Neural cell (in vitro differentiated cells): ENCODE measurements around the gene PIK3IP1. TPM values are rescaled to one million over a fixed set of nuclear protein-coding genes. Genes with fewer than 3 reads are reported as not detected.

ENCODE experiments used
- H2AFZ ChIP-seq: fragments of 200-600, 300-800 bp; sonication (generic), shearing (Covaris generic); 2 replicates; pipeline ENCODE4 v1.6.0; 2014; ENCODE audit warnings: low read depth, mild to moderate bottlenecking, antibody characterized with exemption, low read length, moderate library complexity
- H3F3A ChIP-seq: fragments of 200-600 bp; shearing (Covaris generic); 2 replicates; pipeline ENCODE4 v1.6.1; 2016; ENCODE audit warnings: mild to moderate bottlenecking, moderate library complexity, mixed read lengths, antibody characterized with exemption, low read length; ENCODE audit not compliant: insufficient read depth, poor library complexity, severe bottlenecking
- H3K27ac ChIP-seq: fragments of 200-600, 300-800 bp; sonication (generic), shearing (Covaris generic); 2 replicates; pipeline ENCODE4 v1.5.1; 2014; ENCODE audit warnings: mild to moderate bottlenecking, low read length, moderate library complexity
- H3K27me3 ChIP-seq: fragments of 300-800, 200-600 bp; sonication (generic), shearing (Covaris generic); 2 replicates; pipeline ENCODE4 v1.6.0; 2014; ENCODE audit warnings: mild to moderate bottlenecking, low read depth, low read length, moderate library complexity; ENCODE audit not compliant: insufficient read depth
- H3K36me3 ChIP-seq: fragments of 300-800, 200-600 bp; sonication (generic), shearing (Covaris generic); 2 replicates; pipeline ENCODE4 v1.5.1; 2014; ENCODE audit warnings: mild to moderate bottlenecking, antibody characterized with exemption, low read length, moderate library complexity; ENCODE audit not compliant: insufficient read depth
- H3K4me2 ChIP-seq: fragments of 300-800, 200-600 bp; sonication (generic), shearing (Covaris generic); 2 replicates; pipeline ENCODE4 v1.6.0; 2014; ENCODE audit warnings: mild to moderate bottlenecking, low read length
- H3K4me3 ChIP-seq: fragments of 300-800, 200-600 bp; sonication (generic), shearing (Covaris generic); 2 replicates; pipeline ENCODE4 v1.5.1; 2014; ENCODE audit warnings: mild to moderate bottlenecking, low read length, moderate library complexity
- H3K79me2 ChIP-seq: fragments of 200-600 bp; shearing (Covaris generic); replicated peaks from 2 replicates; pipeline ENCODE4 v1.6.0; 2014; ENCODE audit warnings: mild to moderate bottlenecking, low read length, moderate library complexity; ENCODE audit not compliant: insufficient read depth
- H3K9ac ChIP-seq: fragments of 300-800, 200-600 bp; sonication (generic), shearing (Covaris generic); 2 replicates; pipeline ENCODE4 v1.6.1; 2016; ENCODE audit warnings: mild to moderate bottlenecking, low read length, mixed read lengths
- H3K9me2 ChIP-seq: fragments of 200-600 bp; shearing (Covaris generic); 2 replicates; pipeline ENCODE4 v1.6.1; 2016; ENCODE audit warnings: mild to moderate bottlenecking, low read length, mixed read lengths; ENCODE audit not compliant: insufficient read depth
- H3K9me3 ChIP-seq: fragments of 200-600, 300-800 bp; sonication (generic), shearing (Covaris generic); 2 replicates; pipeline ENCODE4 v1.6.1; 2016; ENCODE audit warnings: mild to moderate bottlenecking, mixed run types, low read length, moderate library complexity, mixed read lengths
- H4K20me1 ChIP-seq: fragments of 200-600 bp; shearing (Covaris generic); 2 replicates; pipeline ENCODE4 v1.6.1; 2016; ENCODE audit warnings: mild to moderate bottlenecking, mixed run types; ENCODE audit not compliant: insufficient read depth
- CTCF ChIP-seq: fragments of 450-650 bp; IDR thresholded peaks from 2 replicates; pipeline ENCODE4 v1.5.1; 2014; ENCODE audit warnings: antibody characterized with exemption, mild to moderate bottlenecking, moderate library complexity; ENCODE audit not compliant: poor library complexity, severe bottlenecking
- EP300 ChIP-seq: fragments of 450-650 bp; conservative IDR thresholded peaks from 2 replicates; pipeline ENCODE4 v1.6.1; 2014; ENCODE audit warnings: antibody characterized with exemption, mild to moderate bottlenecking, moderate library complexity; ENCODE audit not compliant: poor library complexity, severe bottlenecking
- EZH2 ChIP-seq: fragments of 200-600, 300-800 bp; shearing (Covaris generic), sonication (generic); IDR thresholded peaks from 2 replicates; pipeline ENCODE4 v1.6.1; 2014; ENCODE audit warnings: antibody characterized with exemption, low read length, borderline replicate concordance, mild to moderate bottlenecking; ENCODE audit not compliant: insufficient read depth, poor library complexity, severe bottlenecking
- MXI1 ChIP-seq: fragments of 450-650 bp; conservative IDR thresholded peaks from 2 replicates; pipeline ENCODE4 v1.6.1; 2014; ENCODE audit warnings: antibody characterized with exemption, mild to moderate bottlenecking; ENCODE audit not compliant: poor library complexity, severe bottlenecking
- POLR2AphosphoS5 ChIP-seq: IDR thresholded peaks from 2 replicates; pipeline ENCODE4 v1.6.1; 2012
- RAD21 ChIP-seq: fragments of 450-650 bp; conservative IDR thresholded peaks from 2 replicates; pipeline ENCODE4 v1.6.1; 2014; ENCODE audit warnings: antibody characterized with exemption, mild to moderate bottlenecking, moderate library complexity
- REST ChIP-seq: IDR thresholded peaks from 2 replicates; pipeline ENCODE4 v1.6.1; 2012; ENCODE audit warnings: borderline replicate concordance
- SMC3 ChIP-seq: fragments of 450-650 bp; conservative IDR thresholded peaks from 2 replicates; pipeline ENCODE4 v1.6.1; 2014; ENCODE audit warnings: antibody characterized with exemption, mild to moderate bottlenecking, moderate library complexity; ENCODE audit not compliant: poor library complexity
- TAF1 ChIP-seq: IDR thresholded peaks from 2 replicates; pipeline ENCODE4 v1.6.1; 2012; ENCODE audit warnings: low read depth
- polyA plus RNA-seq: library from polyadenylated mRNA; depleted of rRNA; stranded (reverse); fragments of >200 nt; gene quantifications from 2 replicates; pipeline ENCODE4 v1.2.3, GENCODE V29; 2014

Gene PIK3IP1
- polyA plus RNA-seq, 1 donor from 2014 or later, result 32.0 TPM

GRCh38 chr22:31243339-31244045 is 48.8 kb downstream of the PIK3IP1 start:
- no peaks in the 10 kb centered on the region for H3K36me3 ChIP-seq
- H3K27ac ChIP-seq, result no peak overlapping the region
- H3K4me2 ChIP-seq, result no peak overlapping the region
- H3K9me3 ChIP-seq, result no peaks in the 10 kb centered on the region
- H3K79me2 ChIP-seq, result peaks cover 4% of the 10 kb centered on the region
- no peaks in the 10 kb centered on the region for H3K27me3 ChIP-seq
- H3F3A ChIP-seq, result no peaks in the 10 kb centered on the region
- TF ChIP-seq EZH2 (no peak), SMC3 (no peak), EP300 (no peak), CTCF (no peak)
- no peak overlapping the region for H3K9ac ChIP-seq
- no peaks in the 10 kb centered on the region for H4K20me1 ChIP-seq
- H3K4me3 ChIP-seq, result no peak overlapping the region
- no peaks in the 10 kb centered on the region for H3K9me2 ChIP-seq
- H2AFZ ChIP-seq, result no peak overlapping the region

GRCh38 chr22:31241936-31242335 is 50.4 kb downstream of the PIK3IP1 start:
- Histone ChIP-seq H3K9me2 (no peaks in the 10 kb centered on the region), H3K27me3 (no peaks in the 10 kb centered on the region), H4K20me1 (no peaks in the 10 kb centered on the region), H3K36me3 (no peaks in the 10 kb centered on the region), H3K4me3 (no peak overlapping the region), H3K9ac (no peak overlapping the region), H3K9me3 (no peaks in the 10 kb centered on the region), H3K4me2 (no peak overlapping the region), H2AFZ (no peak overlapping the region), H3K27ac (no peak overlapping the region), H3F3A (no peaks in the 10 kb centered on the region), H3K79me2 (no peaks in the 10 kb centered on the region)
- no peak for TF ChIP-seq CTCF
- no peak for TF ChIP-seq TAF1
- no peak for TF ChIP-seq REST
- TF ChIP-seq SMC3, result no peak
- TF ChIP-seq MXI1, result no peak
- TF ChIP-seq EZH2, result no peak
- TF ChIP-seq EP300, result no peak
- no peak for TF ChIP-seq RAD21
- no peak for TF ChIP-seq POLR2AphosphoS5
